Activated T-cell treated with anti-CD3 and anti-CD28 coated beads, Interleukin-2, amount 50 U/mL, for 72 hours (primary cell): Measurements from ENCODE around the gene ADGRE1. TPM values are rescaled to one million over a fixed set of nuclear protein-coding genes. Genes with fewer than 3 reads are reported as not detected.

Experiments used
- ATAC-seq, 2 donors: fragments of 150-1000 bp; cut with Tn5 transposase; replicated peaks in 1 of 2; 2 replicates each; pipeline ENCODE4 v1.10.0; 2021; ENCODE audit warnings: moderate library complexity in 2 of 2, mild to moderate bottlenecking in 1 of 2
- DNase-seq, 2 donors: peaks; one replicate each; pipeline ENCODE4 v3.0.0; 2021 to 2022; ENCODE audit warnings: mixed read lengths in 1 of 2
- H3K27ac Mint-ChIP-seq: one replicate; pipeline ENCODE4 v1.8.0; 2022; ENCODE audit warnings: mild to moderate bottlenecking, moderate library complexity, mixed read lengths
- H3K27me3 Mint-ChIP-seq: one replicate; pipeline ENCODE4 v1.8.0; 2022; ENCODE audit warnings: low read depth, mixed read lengths
- H3K36me3 Mint-ChIP-seq, 2 donors: one replicate each; pipeline ENCODE4 v1.8.0; 2022; ENCODE audit warnings: mixed read lengths in 2 of 2, mild to moderate bottlenecking in 1 of 2; ENCODE audit not compliant: insufficient read depth in 2 of 2
- H3K4me1 Mint-ChIP-seq: one replicate; pipeline ENCODE4 v1.8.0; 2022; ENCODE audit warnings: low read depth, mixed read lengths
- H3K4me3 Mint-ChIP-seq, 2 donors: one replicate each; pipeline ENCODE4 v1.8.0; 2022; ENCODE audit warnings: mild to moderate bottlenecking in 2 of 2, mixed read lengths in 2 of 2, moderate library complexity in 2 of 2
- H3K9me3 Mint-ChIP-seq, 2 donors: one replicate each; pipeline ENCODE4 v1.8.0; 2022; ENCODE audit warnings: mixed read lengths in 2 of 2
- total RNA-seq, 2 donors: library from RNA; stranded (reverse); gene quantifications; one replicate each; pipeline ENCODE4 v1.2.3, GENCODE V29; 2022

Gene ADGRE1
- total RNA-seq, 2 donors from 2014 or later, result 14.3 to 15.8 TPM

GRCh38 chr19:6890938-6891337 is 3.6 kb downstream of the ADGRE1 start:
- peaks cover 76% of the 10 kb centered on the region for H3K4me1 Mint-ChIP-seq

GRCh38 chr19:6891761-6892385 is 4.5 kb downstream of the ADGRE1 start:
- H3K36me3 Mint-ChIP-seq, result peaks cover 35 to 42% of the 10 kb centered on the region in 2 donors
- DNase-seq (no peak), ATAC-seq (no peak)
- H3K4me3 Mint-ChIP-seq, result peak overlapping the region; percentile 51 to 58
- peaks cover 72% of the 10 kb centered on the region for H3K4me1 Mint-ChIP-seq
- H3K27me3 Mint-ChIP-seq, result no peaks in the 10 kb centered on the region
- peak overlapping the region; percentile 31 for H3K27ac Mint-ChIP-seq
- peaks cover 16 to 19% of the 10 kb centered on the region in 2 donors for H3K9me3 Mint-ChIP-seq

More at GRCh38 chr19:6890938-6891337, 3.6 kb downstream of the ADGRE1 start:
- peak; percentile 43 to 54 for DNase-seq
- ATAC-seq, result peak; percentile 16 to 36
- Mint-ChIP-seq H3K4me3 (peak overlapping the region; percentile 51 to 58), H3K27me3 (no peaks in the 10 kb centered on the region), H3K27ac (peak overlapping the region; percentile 31), H3K36me3 (peaks cover 32 to 39% of the 10 kb centered on the region in 2 donors), H3K9me3 (peaks cover 12 to 18% of the 10 kb centered on the region in 2 donors)

- Mint-ChIP-seq H3K4me1 (peaks cover 49% of the 10 kb centered on the region), H3K36me3 (peaks cover 30 to 45% of the 10 kb centered on the region in 2 donors), H3K27me3 (no peaks in the 10 kb centered on the region), H3K9me3 (peaks cover 13 to 14% of the 10 kb centered on the region in 2 donors), H3K27ac (no peak overlapping the region), H3K4me3 (no peak overlapping the region)
- DNase-seq, result no peak
- ATAC-seq, result no peak
Measured at GRCh38 chr19:6894313-6894712, 6.9 kb downstream of the ADGRE1 start.

- H3K27ac Mint-ChIP-seq, result no peak overlapping the region
- no peaks in the 10 kb centered on the region for H3K4me1 Mint-ChIP-seq
- H3K27me3 Mint-ChIP-seq, result no peaks in the 10 kb centered on the region
- peaks cover 16 to 21% of the 10 kb centered on the region in 2 donors for H3K36me3 Mint-ChIP-seq
- H3K4me3 Mint-ChIP-seq, result no peak overlapping the region
- DNase-seq (no peak), ATAC-seq (no peak)
- H3K9me3 Mint-ChIP-seq, result peaks cover 7 to 10% of the 10 kb centered on the region in 2 donors
Measured at GRCh38 chr19:6903446-6903845, 16.1 kb downstream of the ADGRE1 start.

- H3K9me3 Mint-ChIP-seq, result peaks cover 0 to 3% of the 10 kb centered on the region in 2 donors
- no peaks in the 10 kb centered on the region for H3K27me3 Mint-ChIP-seq
- peaks cover 9 to 11% of the 10 kb centered on the region in 2 donors for H3K36me3 Mint-ChIP-seq
- ATAC-seq, result no peak
- no peak overlapping the region for H3K4me3 Mint-ChIP-seq
- no peaks in the 10 kb centered on the region for H3K4me1 Mint-ChIP-seq
- no peak for DNase-seq
- no peak overlapping the region for H3K27ac Mint-ChIP-seq
Measured at GRCh38 chr19:6906559-6907060, 19.2 kb downstream of the ADGRE1 start.

- Mint-ChIP-seq H3K4me1 (no peaks in the 10 kb centered on the region), H3K9me3 (peaks cover 13 to 14% of the 10 kb centered on the region in 2 donors), H3K36me3 (peaks cover 12 to 20% of the 10 kb centered on the region in 2 donors), H3K4me3 (no peak overlapping the region), H3K27ac (no peak overlapping the region), H3K27me3 (no peaks in the 10 kb centered on the region)
- DNase-seq (no peak), ATAC-seq (no peak)
Measured at GRCh38 chr19:6911523-6911922, 24.1 kb downstream of the ADGRE1 start.

GRCh38 chr19:6914321-6914720 is 26.9 kb downstream of the ADGRE1 start:
- no peak for DNase-seq
- Mint-ChIP-seq H3K4me1 (no peaks in the 10 kb centered on the region), H3K9me3 (peaks cover 13 to 14% of the 10 kb centered on the region in 2 donors), H3K27me3 (no peaks in the 10 kb centered on the region), H3K4me3 (no peak overlapping the region), H3K27ac (no peak overlapping the region), H3K36me3 (peaks cover 10 to 21% of the 10 kb centered on the region in 2 donors)
- ATAC-seq, result no peak

- Mint-ChIP-seq H3K9me3 (peaks cover 11 to 12% of the 10 kb centered on the region in 2 donors), H3K4me1 (no peaks in the 10 kb centered on the region), H3K4me3 (no peak overlapping the region), H3K27ac (no peak overlapping the region), H3K27me3 (no peaks in the 10 kb centered on the region), H3K36me3 (peaks cover 7 to 20% of the 10 kb centered on the region in 2 donors)
- DNase-seq (no peak), ATAC-seq (no peak)
Measured at GRCh38 chr19:6916952-6917351, 29.6 kb downstream of the ADGRE1 start.

GRCh38 chr19:6925386-6925785 is 38.0 kb downstream of the ADGRE1 start:
- Mint-ChIP-seq H3K9me3 (peaks cover 0 to 7% of the 10 kb centered on the region in 2 donors), H3K27me3 (no peaks in the 10 kb centered on the region), H3K4me3 (no peak overlapping the region), H3K27ac (no peak overlapping the region), H3K36me3 (peaks cover 9 to 17% of the 10 kb centered on the region in 2 donors), H3K4me1 (peaks cover 19% of the 10 kb centered on the region)
- ATAC-seq (no peak), DNase-seq (no peak)

GRCh38 chr19:6925801-6926751 is 38.7 kb downstream of the ADGRE1 start:
- DNase-seq (peak; percentile 23 to 43), ATAC-seq (peak; percentile 86 to 87)
- H3K4me3 Mint-ChIP-seq, result peak overlapping the region; percentile 38 to 77
- H3K4me1 Mint-ChIP-seq, result peaks cover 19% of the 10 kb centered on the region
- peaks cover 11 to 19% of the 10 kb centered on the region in 2 donors for H3K36me3 Mint-ChIP-seq
- H3K9me3 Mint-ChIP-seq, result peaks cover 2 to 9% of the 10 kb centered on the region in 2 donors
- no peaks in the 10 kb centered on the region for H3K27me3 Mint-ChIP-seq
- peak overlapping the region; percentile 44 for H3K27ac Mint-ChIP-seq

GRCh38 chr19:6930190-6930589 is 42.8 kb downstream of the ADGRE1 start:
- H3K4me1 Mint-ChIP-seq, result peaks cover 19% of the 10 kb centered on the region
- DNase-seq (no peak), ATAC-seq (no peak)
- no peak overlapping the region for H3K4me3 Mint-ChIP-seq
- no peak overlapping the region for H3K27ac Mint-ChIP-seq
- peaks cover 2 to 10% of the 10 kb centered on the region in 2 donors for H3K9me3 Mint-ChIP-seq
- H3K27me3 Mint-ChIP-seq, result no peaks in the 10 kb centered on the region
- H3K36me3 Mint-ChIP-seq, result peaks cover 11 to 20% of the 10 kb centered on the region in 2 donors

- no peak for ATAC-seq
- Mint-ChIP-seq H3K27me3 (no peaks in the 10 kb centered on the region), H3K27ac (no peak overlapping the region), H3K9me3 (peaks cover 2% of the 10 kb centered on the region in 2 donors), H3K36me3 (peaks cover 4 to 12% of the 10 kb centered on the region in 2 donors), H3K4me1 (no peaks in the 10 kb centered on the region), H3K4me3 (no peak overlapping the region)
- no peak for DNase-seq
Measured at GRCh38 chr19:6935069-6935468, 47.7 kb downstream of the ADGRE1 start.

- Mint-ChIP-seq H3K4me3 (no peak overlapping the region), H3K4me1 (no peaks in the 10 kb centered on the region), H3K9me3 (peaks cover 2% of the 10 kb centered on the region in 2 donors), H3K36me3 (peaks cover 4 to 9% of the 10 kb centered on the region in 2 donors), H3K27me3 (no peaks in the 10 kb centered on the region), H3K27ac (no peak overlapping the region)
- ATAC-seq (no peak), DNase-seq (no peak)
Measured at GRCh38 chr19:6935618-6936017, 48.2 kb downstream of the ADGRE1 start.
